HG03521 (cell line): ENCODE results near the gene PACC1.
"Not testable (repeated sequence)": the region's sequence is repeated elsewhere in the genome, so short reads cannot be mapped to it uniquely, and the experiment has no call there.

ENCODE experiments used
- ATAC-seq: cut with Tn5 transposase; IDR thresholded peaks from one replicate; pipeline ENCODE4 v1.9.1; 2021; ENCODE audit warnings: mild to moderate bottlenecking, moderate library complexity; ENCODE audit not compliant: unreplicated experiment

Gene PACC1

DNA sequence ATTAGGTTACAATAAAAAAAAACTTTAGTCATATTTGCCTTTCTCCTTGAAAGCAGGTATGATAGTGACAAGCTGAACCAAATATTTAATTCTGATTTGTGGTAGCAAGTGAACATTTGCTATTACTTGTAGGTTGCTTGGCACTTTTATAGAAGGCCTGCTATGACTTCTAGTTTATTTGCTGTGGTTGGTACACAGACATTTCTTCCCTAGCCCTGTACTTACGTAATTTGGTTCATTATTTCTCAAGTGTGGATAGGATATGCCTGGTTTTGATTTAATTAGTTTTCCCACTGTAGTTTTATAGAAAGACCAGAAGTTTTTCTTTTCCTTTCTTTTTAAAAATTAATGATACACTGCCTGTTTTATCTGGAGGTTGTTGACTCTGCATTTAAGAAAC is 73.6 kb downstream of the PACC1 start:
- ATAC-seq = no peak

DNA sequence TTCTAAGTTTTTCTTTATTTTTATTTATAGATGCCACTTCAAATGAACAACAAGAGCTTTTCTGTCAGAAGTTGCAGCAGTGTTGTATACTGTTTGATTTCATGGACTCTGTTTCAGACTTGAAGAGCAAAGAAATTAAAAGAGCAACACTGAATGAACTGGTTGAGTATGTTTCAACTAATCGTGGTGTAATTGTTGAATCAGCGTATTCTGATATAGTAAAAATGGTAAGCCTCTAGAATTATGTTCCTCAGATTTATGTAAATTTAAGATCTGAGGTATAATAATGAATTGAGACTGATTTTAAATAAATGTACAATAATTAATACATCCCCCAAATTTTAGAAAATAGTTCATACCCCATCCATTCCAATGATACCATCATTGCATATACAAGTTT is 85.6 kb downstream of the PACC1 start:
- ATAC-seq = no peak

DNA sequence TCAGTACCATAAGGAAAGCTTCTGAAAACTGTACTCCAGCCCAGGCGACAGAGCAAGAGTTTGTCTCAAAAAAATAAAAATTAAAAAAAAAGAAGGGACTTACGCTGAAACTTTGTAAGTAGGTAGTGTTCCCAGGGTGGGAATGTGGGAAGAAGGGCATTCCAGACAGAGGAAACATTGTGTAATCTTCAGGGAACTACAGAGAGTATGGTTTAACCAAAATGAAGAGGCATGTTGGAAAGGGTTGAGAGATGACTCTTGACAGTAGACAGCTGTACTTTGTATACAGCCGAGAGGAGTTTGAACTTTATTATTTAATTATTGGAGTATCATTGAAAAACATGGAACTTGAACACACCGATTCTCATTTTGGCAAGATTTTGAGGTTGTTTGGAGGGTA is 86.4 kb downstream of the PACC1 start:
- no peak for ATAC-seq

DNA sequence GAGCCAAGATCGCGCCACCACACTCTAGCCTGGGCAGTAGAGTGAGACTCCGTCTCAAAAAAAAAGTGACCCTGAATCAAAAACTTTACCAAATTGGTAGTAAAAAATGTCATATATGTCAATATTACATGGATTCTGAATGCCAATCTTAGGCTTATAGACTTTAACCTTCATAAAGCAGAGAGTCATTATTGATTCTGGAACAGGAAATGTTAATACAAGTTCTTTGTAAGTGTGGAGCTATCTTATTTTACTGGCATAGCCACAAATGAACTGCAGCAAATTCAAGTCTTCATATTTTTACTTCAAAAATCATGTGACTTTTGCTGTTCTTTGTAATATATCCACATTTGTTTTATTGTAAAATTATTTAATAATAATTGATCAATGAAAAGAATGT is 88.1 kb downstream of the PACC1 start:
- ATAC-seq = no peak

DNA sequence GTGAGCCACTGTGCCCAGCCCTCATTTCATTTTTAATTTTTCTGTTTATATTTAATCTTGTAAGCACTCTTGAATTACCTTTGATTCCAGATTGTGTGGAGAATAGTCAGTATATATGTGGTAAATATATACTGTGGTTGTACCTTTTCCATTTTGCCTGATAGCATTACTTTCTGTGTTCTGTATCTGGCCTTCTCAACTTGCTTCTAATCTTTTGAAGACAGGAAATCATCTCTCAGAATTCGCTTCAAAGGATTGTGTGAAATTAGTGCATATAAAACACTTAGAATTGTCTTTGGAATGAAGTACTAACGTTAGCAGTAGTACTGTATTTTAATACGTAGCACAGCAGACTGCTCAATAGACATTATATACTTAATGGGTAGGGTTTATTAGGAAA is 91.6 kb downstream of the PACC1 start:
- ATAC-seq = no peak

DNA sequence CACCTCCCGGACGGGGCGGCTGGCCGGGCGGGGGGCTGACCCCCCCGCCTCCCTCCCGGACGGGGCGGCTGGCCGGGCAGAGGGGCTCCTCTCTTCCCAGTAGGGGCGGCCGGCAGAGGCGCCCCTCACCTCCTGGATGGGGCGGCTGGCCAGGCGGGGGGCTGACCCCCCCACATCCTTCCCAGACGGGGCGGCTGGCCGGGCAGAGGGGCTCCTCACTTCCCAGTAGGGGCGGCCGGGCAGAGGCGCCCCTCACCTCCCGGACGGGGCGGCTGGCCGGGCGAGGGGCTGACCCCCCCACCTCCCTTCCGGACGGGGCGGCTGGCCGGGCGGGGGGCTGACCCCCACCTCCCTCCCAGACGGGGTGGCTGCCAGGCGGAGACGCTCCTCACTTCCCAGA is 93.7 kb downstream of the PACC1 start:
- ATAC-seq = not testable (repeated sequence)

DNA sequence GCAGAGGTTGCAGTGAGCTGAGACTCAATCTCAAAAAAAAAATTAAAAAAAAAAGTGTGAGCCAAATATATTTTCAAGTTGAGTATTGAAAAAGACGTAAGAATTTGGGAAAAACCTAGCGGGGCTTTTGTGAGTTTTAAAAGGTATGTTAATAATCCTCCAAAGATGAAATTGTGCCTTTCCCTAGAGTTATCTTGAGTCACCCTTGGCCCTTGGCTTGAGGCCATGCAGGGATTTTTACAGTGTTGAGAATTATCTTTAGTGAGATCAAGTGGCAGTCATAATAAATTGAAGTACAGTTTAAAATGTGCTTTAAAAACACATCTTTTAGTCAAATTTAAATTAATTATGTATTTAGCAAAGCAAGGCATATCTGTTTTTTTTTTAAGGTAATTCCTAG is 96.8 kb downstream of the PACC1 start:
- no peak for ATAC-seq

DNA sequence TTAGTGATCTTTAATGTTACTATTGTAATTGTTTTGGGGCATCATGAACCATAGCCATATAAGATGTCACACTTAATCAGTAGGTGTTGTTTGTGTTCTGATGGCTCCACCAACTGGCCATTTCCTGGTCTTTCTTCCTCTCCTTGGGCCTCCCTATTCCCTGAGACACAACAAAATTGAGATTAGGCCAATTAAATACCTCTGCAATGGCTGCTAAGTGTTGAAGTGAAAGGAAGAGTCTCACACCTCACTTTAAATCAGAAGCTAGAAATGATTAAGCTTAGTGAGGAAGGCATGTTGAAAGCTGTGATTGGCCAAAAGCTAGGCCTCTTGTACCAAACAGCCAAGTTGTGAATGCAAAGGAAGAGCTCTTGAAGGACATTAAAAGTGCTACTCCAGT is 98.8 kb downstream of the PACC1 start:
- ATAC-seq = no peak

DNA sequence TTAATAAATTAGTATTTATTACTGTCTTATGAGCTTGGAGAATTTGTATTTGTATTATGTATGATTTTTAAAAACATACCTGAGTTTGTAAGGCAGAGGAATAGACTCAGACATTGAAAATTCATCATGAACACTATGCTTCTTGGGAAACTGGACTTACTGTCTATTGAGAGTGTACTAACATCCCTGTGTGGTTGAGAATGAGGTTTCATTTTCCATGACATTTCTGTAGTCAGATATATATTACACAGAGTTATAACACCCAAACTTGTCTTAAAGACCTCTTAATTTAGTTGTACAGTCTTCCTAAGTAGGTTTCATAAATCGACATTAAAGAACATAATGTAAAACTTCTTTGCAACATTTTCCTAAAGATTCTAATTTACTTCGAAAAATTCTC is 99.5 kb downstream of the PACC1 start:
- ATAC-seq = no peak
